HepG2 (cell line): ENCODE results near the gene GNG7. TPM values are rescaled to one million over a fixed set of nuclear protein-coding genes. Genes with fewer than 3 reads are reported as not detected.
A peak's percentile ranks its signal among the peaks of the same experiment; 100 is the strongest.

Experiments used
- ARNT ChIP-seq: fragments of 450-650 bp; IDR thresholded peaks from 2 replicates; pipeline ENCODE4 v1.6.1; 2017
- CC2D1A ChIP-seq: sonication (generic); formaldehyde crosslinking; IDR thresholded peaks from 2 replicates; pipeline ENCODE4 v1.8.1; 2023; ENCODE audit warnings: mild to moderate bottlenecking, missing genetic modification reagents
- FIP1L1 ChIP-seq: fragments of 200-400 bp; formaldehyde crosslinking; IDR thresholded peaks from 2 replicates; pipeline ENCODE4 v1.6.1; 2018; ENCODE audit warnings: low read depth, mild to moderate bottlenecking, low read length, moderate library complexity, borderline replicate concordance; ENCODE audit not compliant: insufficient read depth
- KDM1A ChIP-seq: IDR thresholded peaks from 2 replicates; pipeline ENCODE4 v1.6.1; 2016; ENCODE audit warnings: missing compliant biosample characterization
- MXI1 ChIP-seq: IDR thresholded peaks from 3 replicates; pipeline ENCODE4 v1.6.1; 2012; ENCODE audit warnings: low read depth, low read length, inconsistent platforms, borderline replicate concordance
- NCOA5 ChIP-seq: sonication (generic); formaldehyde crosslinking; IDR thresholded peaks from 2 replicates; pipeline ENCODE4 v1.4.0; 2020; ENCODE audit warnings: missing genetic modification reagents
- NR2F6 ChIP-seq, 2 experiments: IDR thresholded peaks; 2 replicates each; pipeline ENCODE4 v1.6.1; 2016; ENCODE audit warnings: antibody characterized with exemption in 1 of 2, mild to moderate bottlenecking in 1 of 2
- POLR2A ChIP-seq, 2 experiments: IDR thresholded peaks; 2 replicates each; pipeline ENCODE4 v1.6.1; 2011; ENCODE audit warnings: low read depth in 2 of 2, low read length in 2 of 2, mild to moderate bottlenecking in 1 of 2, moderate library complexity in 1 of 2; ENCODE audit not compliant: insufficient read depth in 1 of 2
- RBAK ChIP-seq: sonication (generic); formaldehyde crosslinking; IDR thresholded peaks from 2 replicates; pipeline ENCODE4 v1.5.1; 2020; ENCODE audit warnings: mild to moderate bottlenecking, missing genetic modification reagents
- RELA ChIP-seq: sonication (generic); formaldehyde crosslinking; IDR thresholded peaks from 2 replicates; pipeline ENCODE4 v1.4.0; 2020; ENCODE audit warnings: missing genetic modification reagents
- SALL2 ChIP-seq: sonication (generic); formaldehyde crosslinking; IDR thresholded peaks from 2 replicates; pipeline ENCODE4 v1.8.1; 2023; ENCODE audit warnings: mild to moderate bottlenecking, missing genetic modification reagents, inconsistent platforms
- ZNF207 ChIP-seq: fragments of 450-650 bp; IDR thresholded peaks from 2 replicates; pipeline ENCODE4 v1.6.1; 2016; ENCODE audit warnings: antibody characterized with exemption, borderline replicate concordance
- ZNF510 ChIP-seq: sonication (generic); formaldehyde crosslinking; IDR thresholded peaks from 2 replicates; pipeline ENCODE4 v1.4.0; 2020; ENCODE audit warnings: low read depth, mild to moderate bottlenecking, missing genetic modification reagents
- ZNF563 ChIP-seq: sonication (generic); formaldehyde crosslinking; IDR thresholded peaks from 2 replicates; pipeline ENCODE4 v1.8.0; 2022; ENCODE audit warnings: mild to moderate bottlenecking, moderate library complexity, missing genetic modification reagents
- polyA plus RNA-seq, 8 experiments: library from polyadenylated mRNA; depleted of rRNA in 3 of 8; stranded (reverse) in 7 of 8; unstranded in 1 of 8; fragments of >200 nt; fragmentation: Illumina TruSeq in 4 of 8; extraction: Trizol in 4 of 8; gene quantifications; 2 replicates each; pipeline versions ENCODE4 v1.2.1 to v1.2.3, GENCODE V29; 2011 to 2016; ENCODE audit warnings: low read depth in 4 of 8, missing spikeins in 1 of 8, mixed read lengths in 1 of 8; ENCODE audit not compliant: insufficient read depth in 1 of 8
- total RNA-seq, 5 experiments: library from RNA; depleted of rRNA; stranded (reverse); fragments of >200 nt; fragmentation: Illumina TruSeq; extraction: Trizol; gene quantifications; 2 replicates each; pipeline ENCODE4 v1.2.3, GENCODE V29; 2016; ENCODE audit warnings: low read depth in 1 of 5
- TF ChIP-seq, protein P1 (sequence below): sonication (generic); formaldehyde crosslinking; IDR thresholded peaks from 2 replicates; pipeline ENCODE4 v1.5.1; 2020; ENCODE audit warnings: missing genetic modification reagents, mild to moderate bottlenecking, borderline replicate concordance
- TF ChIP-seq, protein P2 (sequence below): sonication (generic); formaldehyde crosslinking; IDR thresholded peaks from 2 replicates; pipeline ENCODE4 v1.5.0; 2020; ENCODE audit warnings: missing genetic modification reagents
- TF ChIP-seq, protein P3 (sequence below): sonication (generic); formaldehyde crosslinking; IDR thresholded peaks from 2 replicates; pipeline ENCODE4 v1.4.0; 2020; ENCODE audit warnings: missing genetic modification reagents
- TF ChIP-seq, protein P4 (sequence below): sonication (generic); formaldehyde crosslinking; IDR thresholded peaks from 2 replicates; pipeline ENCODE4 v1.5.1; 2020; ENCODE audit warnings: mild to moderate bottlenecking, missing genetic modification reagents, moderate library complexity
- TF ChIP-seq, protein P5 (sequence below): sonication (generic); formaldehyde crosslinking; IDR thresholded peaks from 2 replicates; pipeline ENCODE4 v1.8.0; 2022; ENCODE audit warnings: mild to moderate bottlenecking, missing genetic modification reagents, moderate library complexity
- TF ChIP-seq, protein P6 (sequence below): sonication (generic); formaldehyde crosslinking; IDR thresholded peaks from 2 replicates; pipeline ENCODE4 v1.4.0; 2020; ENCODE audit warnings: mild to moderate bottlenecking, missing genetic modification reagents

GNG7 gene
- total and polyA plus RNA-seq, 2 of the 13 experiments (the other 11 are each of a cell fraction or from before 2014, with no cell fraction given) = 1.4 to 3.3 TPM

DNA sequence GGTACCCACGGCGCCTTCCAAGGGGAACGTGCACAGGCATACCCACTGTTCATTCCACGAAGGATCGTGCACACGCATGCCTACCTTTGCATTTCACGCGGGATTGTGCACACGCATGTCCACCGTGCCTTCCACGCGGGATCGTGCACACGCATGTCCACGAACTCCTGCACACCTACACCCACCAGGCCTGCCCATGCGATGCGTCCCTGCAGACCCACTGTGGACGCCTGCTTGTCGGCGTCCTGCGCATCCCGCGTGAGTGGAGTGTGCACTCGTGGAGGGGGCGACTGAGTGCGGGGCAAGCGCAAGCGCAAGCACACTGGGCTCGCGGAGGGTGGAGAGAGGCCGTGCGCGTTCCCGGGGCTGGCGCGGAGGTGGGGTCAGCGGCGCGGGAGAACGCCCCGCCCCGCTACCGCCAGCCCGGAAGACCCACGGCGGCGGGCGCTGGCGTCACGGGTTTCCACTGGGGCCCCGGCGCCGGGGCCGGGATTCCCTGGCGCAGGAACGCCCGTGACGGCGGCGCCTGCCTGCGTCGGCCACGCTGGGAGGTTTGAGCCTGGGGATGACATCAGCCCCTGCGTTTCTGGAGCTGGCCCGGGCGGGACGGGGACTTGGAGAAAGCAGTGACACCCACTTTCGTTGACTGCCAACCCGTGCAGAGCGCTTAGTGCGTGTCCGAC, 207.9 kb downstream of the GNG7 start (continued):
- TF ChIP-seq, protein P1, sequence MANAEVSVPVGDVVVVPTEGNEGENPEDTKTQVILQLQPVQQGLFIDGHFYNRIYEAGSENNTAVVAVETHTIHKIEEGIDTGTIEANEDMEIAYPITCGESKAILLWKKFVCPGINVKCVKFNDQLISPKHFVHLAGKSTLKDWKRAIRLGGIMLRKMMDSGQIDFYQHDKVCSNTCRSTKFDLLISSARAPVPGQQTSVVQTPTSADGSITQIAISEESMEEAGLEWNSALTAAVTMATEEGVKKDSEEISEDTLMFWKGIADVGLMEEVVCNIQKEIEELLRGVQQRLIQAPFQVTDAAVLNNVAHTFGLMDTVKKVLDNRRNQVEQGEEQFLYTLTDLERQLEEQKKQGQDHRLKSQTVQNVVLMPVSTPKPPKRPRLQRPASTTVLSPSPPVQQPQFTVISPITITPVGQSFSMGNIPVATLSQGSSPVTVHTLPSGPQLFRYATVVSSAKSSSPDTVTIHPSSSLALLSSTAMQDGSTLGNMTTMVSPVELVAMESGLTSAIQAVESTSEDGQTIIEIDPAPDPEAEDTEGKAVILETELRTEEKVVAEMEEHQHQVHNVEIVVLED = peak; percentile 61; the same call in 1 of the 2 replicates
- TF ChIP-seq, protein P2, sequence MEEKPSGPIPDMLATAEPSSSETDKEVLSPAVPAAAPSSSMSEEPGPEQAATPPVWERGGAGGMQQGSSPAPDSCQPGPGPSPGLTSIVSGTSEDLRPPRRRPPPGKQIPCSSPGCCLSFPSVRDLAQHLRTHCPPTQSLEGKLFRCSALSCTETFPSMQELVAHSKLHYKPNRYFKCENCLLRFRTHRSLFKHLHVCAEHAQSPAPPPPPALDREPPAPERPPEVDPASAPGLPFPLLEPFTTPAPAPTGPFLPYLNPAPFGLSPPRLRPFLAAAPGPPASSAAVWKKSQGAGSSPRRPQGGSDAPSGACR = no peak
- no peak for TF ChIP-seq MXI1
- no peak for TF ChIP-seq ZNF207
- TF ChIP-seq, protein P3, sequence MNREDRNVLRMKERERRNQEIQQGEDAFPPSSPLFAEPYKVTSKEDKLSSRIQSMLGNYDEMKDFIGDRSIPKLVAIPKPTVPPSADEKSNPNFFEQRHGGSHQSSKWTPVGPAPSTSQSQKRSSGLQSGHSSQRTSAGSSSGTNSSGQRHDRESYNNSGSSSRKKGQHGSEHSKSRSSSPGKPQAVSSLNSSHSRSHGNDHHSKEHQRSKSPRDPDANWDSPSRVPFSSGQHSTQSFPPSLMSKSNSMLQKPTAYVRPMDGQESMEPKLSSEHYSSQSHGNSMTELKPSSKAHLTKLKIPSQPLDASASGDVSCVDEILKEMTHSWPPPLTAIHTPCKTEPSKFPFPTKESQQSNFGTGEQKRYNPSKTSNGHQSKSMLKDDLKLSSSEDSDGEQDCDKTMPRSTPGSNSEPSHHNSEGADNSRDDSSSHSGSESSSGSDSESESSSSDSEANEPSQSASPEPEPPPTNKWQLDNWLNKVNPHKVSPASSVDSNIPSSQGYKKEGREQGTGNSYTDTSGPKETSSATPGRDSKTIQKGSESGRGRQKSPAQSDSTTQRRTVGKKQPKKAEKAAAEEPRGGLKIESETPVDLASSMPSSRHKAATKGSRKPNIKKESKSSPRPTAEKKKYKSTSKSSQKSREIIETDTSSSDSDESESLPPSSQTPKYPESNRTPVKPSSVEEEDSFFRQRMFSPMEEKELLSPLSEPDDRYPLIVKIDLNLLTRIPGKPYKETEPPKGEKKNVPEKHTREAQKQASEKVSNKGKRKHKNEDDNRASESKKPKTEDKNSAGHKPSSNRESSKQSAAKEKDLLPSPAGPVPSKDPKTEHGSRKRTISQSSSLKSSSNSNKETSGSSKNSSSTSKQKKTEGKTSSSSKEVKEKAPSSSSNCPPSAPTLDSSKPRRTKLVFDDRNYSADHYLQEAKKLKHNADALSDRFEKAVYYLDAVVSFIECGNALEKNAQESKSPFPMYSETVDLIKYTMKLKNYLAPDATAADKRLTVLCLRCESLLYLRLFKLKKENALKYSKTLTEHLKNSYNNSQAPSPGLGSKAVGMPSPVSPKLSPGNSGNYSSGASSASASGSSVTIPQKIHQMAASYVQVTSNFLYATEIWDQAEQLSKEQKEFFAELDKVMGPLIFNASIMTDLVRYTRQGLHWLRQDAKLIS (CRISPR knock-in tag) = no peak
- TF ChIP-seq, protein P4, sequence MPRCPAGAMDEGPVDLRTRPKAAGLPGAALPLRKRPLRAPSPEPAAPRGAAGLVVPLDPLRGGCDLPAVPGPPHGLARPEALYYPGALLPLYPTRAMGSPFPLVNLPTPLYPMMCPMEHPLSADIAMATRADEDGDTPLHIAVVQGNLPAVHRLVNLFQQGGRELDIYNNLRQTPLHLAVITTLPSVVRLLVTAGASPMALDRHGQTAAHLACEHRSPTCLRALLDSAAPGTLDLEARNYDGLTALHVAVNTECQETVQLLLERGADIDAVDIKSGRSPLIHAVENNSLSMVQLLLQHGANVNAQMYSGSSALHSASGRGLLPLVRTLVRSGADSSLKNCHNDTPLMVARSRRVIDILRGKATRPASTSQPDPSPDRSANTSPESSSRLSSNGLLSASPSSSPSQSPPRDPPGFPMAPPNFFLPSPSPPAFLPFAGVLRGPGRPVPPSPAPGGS (CRISPR knock-in tag) = peak; percentile 28; the same call in 1 of the 2 replicates
- TF ChIP-seq, protein P5, sequence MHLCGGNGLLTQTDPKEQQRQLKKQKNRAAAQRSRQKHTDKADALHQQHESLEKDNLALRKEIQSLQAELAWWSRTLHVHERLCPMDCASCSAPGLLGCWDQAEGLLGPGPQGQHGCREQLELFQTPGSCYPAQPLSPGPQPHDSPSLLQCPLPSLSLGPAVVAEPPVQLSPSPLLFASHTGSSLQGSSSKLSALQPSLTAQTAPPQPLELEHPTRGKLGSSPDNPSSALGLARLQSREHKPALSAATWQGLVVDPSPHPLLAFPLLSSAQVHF (CRISPR knock-in tag) = no peak; the same call in 1 of the 2 replicates
- 0 out of 2 replicates have a peak, but pooled peaks have one; percentile 41 for TF ChIP-seq SALL2 (CRISPR knock-in tag)
- TF ChIP-seq CC2D1A (CRISPR knock-in tag) = no peak
- no peak for TF ChIP-seq POLR2A (IDR thresholded peaks at IDR 0.05; ENCODE audit: insufficient read depth in 1 of 2, low read depth in 2 of 2, low read length in 2 of 2)
- no peak for TF ChIP-seq KDM1A
- TF ChIP-seq RBAK = no peak
- no peak for TF ChIP-seq RELA (CRISPR knock-in tag)
- TF ChIP-seq ARNT = no peak
- TF ChIP-seq NR2F6 (IDR thresholded peaks at IDR 0.05) = no peak
- TF ChIP-seq NR2F6 (CRISPR knock-in tag; IDR thresholded peaks at IDR 0.05) = 0 out of 2 replicates have a peak, but pooled peaks have one; percentile 2
- TF ChIP-seq, protein P6, sequence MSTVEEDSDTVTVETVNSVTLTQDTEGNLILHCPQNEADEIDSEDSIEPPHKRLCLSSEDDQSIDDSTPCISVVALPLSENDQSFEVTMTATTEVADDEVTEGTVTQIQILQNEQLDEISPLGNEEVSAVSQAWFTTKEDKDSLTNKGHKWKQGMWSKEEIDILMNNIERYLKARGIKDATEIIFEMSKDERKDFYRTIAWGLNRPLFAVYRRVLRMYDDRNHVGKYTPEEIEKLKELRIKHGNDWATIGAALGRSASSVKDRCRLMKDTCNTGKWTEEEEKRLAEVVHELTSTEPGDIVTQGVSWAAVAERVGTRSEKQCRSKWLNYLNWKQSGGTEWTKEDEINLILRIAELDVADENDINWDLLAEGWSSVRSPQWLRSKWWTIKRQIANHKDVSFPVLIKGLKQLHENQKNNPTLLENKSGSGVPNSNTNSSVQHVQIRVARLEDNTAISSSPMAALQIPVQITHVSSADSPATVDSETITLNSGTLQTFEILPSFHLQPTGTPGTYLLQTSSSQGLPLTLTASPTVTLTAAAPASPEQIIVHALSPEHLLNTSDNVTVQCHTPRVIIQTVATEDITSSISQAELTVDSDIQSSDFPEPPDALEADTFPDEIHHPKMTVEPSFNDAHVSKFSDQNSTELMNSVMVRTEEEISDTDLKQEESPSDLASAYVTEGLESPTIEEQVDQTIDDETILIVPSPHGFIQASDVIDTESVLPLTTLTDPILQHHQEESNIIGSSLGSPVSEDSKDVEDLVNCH (CRISPR knock-in tag) = no peak
- TF ChIP-seq NCOA5 = no peak
- no peak for TF ChIP-seq ZNF510
- TF ChIP-seq ZNF563 = no peak
- TF ChIP-seq FIP1L1 = no peak
